GM19099 (cell line): ENCODE results near the gene ADARB2.

Experiments
- POLR2A ChIP-seq: IDR thresholded peaks from 3 replicates; pipeline ENCODE4 v1.6.1; 2011; ENCODE audit warnings: low read depth; ENCODE audit not compliant: insufficient read length; ENCODE audit errors: extremely low read depth

ADARB2 gene

DNA sequence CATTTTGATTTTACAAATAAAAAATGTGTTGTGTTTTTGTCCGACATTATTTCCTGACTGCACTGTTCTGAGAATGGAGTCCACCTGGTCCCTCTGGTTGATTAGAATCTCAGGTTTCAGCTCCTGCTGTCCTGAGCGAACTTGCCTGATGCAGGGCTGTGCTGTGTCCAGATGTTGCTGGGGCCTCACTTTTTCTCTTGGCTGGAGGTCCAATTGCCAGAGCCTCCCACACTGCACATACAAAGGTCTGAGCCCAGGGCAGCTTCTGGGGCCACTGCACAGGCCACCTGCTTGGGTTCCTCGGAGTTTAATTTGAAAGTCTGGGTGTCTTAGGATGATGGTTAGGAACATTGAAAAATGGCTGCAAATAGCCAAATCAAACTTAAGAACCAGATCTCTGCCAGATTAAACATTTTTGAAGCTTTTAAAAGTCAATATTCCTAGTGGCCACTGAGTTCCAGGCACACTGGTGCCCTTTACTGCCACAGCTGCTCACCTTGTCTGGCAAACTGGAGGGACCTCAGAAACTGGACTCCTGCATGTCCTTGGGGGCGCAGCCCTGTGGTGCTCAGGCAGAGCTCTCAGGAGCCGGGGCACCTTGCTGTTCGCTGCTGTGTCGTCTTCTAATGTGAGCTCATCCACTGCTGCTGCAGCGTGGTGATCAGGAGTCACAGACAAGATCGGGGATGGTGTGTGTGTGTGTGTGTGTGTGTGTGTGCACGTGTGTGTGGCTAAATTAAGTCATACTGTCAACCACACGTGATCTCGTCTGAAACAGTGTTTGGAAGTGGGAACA is 606.1 kb downstream of the ADARB2 start:
- TF ChIP-seq POLR2A: no peak

DNA sequence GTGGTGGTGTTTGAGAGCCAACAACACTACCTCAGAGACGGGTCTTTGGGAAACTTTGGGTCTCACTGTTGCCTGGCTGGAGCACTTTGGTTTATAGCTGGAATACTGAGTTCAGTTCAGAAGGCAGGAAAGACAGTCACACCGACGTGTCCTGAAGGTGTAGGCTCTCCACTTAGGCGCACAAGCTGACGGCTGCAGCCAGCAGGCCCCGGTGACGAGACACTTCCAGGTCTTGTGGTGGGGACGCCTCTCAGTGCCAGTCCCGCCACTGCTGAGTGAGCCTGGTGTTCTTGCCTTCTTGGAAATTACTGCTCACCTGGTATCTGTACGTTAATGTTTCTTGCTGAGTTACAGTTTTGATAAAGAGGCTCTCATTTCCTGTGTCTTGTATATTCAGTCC is 607.1 kb downstream of the ADARB2 start:
- TF ChIP-seq POLR2A: no peak

DNA sequence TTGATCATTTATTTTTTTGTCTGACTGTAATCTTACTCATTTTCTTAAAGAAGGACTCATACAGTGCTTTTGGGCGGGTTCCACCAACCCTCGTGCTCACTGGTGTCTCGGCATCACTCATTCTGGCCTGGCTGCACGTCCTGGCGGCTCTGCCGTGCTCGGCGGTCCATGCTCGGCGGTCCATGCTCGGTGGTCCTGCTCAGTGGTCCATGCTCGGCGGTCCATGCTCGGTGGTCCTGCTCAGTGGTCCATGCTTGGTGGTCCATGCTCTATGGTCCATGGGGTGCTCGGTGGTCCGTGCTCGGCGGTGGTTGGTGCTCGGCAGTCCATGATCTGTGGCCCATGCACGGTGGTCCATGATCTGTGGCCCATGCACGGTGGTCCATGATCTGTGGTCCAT is 608.7 kb downstream of the ADARB2 start:
- TF ChIP-seq POLR2A: no peak

DNA sequence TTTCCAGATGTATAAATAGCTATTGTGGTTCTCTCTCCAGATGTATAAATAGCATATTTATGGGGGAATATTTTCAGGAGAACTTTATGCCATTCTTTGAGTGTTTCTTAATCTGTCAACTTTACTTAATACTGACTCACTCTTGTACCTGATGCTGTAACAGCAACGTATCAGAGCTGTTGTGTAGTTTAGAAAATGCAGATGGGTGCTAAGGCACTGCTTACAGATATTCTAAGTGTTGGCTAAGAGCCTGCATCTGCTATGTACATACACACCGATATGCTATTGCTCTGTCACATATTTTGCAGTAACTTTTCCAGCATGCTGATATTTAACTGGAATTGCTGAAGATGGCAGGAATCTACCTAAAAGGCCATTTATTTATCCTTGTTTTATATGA is 609.2 kb downstream of the ADARB2 start:
- TF ChIP-seq POLR2A: no peak

DNA sequence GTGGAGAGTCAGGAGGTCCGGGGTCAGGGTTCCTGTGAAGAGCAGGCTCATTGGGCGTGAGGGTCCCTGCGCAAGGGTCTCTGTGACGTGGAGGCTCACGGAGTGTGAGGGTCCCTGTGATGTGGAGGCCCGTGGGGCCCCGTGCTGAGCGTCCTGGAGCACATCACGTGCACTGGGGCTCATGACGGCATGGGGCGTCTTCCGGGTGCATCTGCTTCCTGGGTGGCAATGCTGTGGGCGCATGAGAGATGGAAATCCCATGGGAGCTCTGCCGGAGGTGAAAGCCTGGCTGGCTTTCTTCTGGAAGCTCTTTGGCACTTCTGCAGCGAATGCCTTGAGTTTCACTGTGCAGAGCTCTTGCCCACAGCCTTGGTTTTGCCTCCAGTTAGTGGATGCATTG is 609.7 kb downstream of the ADARB2 start:
- no peak for TF ChIP-seq POLR2A
